AG20443 (cell line): ENCODE data around the gene YARS1.

Source experiments
- DNase-seq: peaks from one replicate; pipeline ENCODE4 v3.0.0; 2012; ENCODE audit warnings: low spot score, mixed read lengths

The YARS1 gene

GRCh38 chr1:32779242-32779641 lies 37.9 kb downstream of the YARS1 start:
- DNase-seq: no peak

GRCh38 chr1:32775640-32776337 lies 41.4 kb downstream of the YARS1 start:
- DNase-seq: peak; percentile 59

- peak; percentile 61 for DNase-seq
These were observed 42.1 kb downstream of the YARS1 start for GRCh38 chr1:32774950-32775634.

GRCh38 chr1:32774464-32774808 lies 42.7 kb downstream of the YARS1 start:
- no peak for DNase-seq

GRCh38 chr1:32773764-32774463 lies 43.2 kb downstream of the YARS1 start:
- DNase-seq: no peak

GRCh38 chr1:32773018-32773763 lies 44.0 kb downstream of the YARS1 start:
- peak; percentile 87 for DNase-seq

- no peak for DNase-seq
These were observed 44.7 kb downstream of the YARS1 start for GRCh38 chr1:32772281-32773017.

- no peak for DNase-seq
These were observed 45.4 kb downstream of the YARS1 start for GRCh38 chr1:32771561-32772280.

- no peak for DNase-seq
These were observed 46.2 kb downstream of the YARS1 start for GRCh38 chr1:32770741-32771548.

GRCh38 chr1:32770221-32770731 lies 46.9 kb downstream of the YARS1 start:
- no peak for DNase-seq

GRCh38 chr1:32769524-32770220 lies 47.5 kb downstream of the YARS1 start:
- DNase-seq: peak; percentile 70

GRCh38 chr1:32768110-32768850 lies 48.9 kb downstream of the YARS1 start:
- no peak for DNase-seq

- no peak for DNase-seq
These were observed 49.5 kb downstream of the YARS1 start for GRCh38 chr1:32767641-32768040.

- DNase-seq: no peak
These were observed 50.0 kb downstream of the YARS1 start for GRCh38 chr1:32767156-32767555.

- no peak for DNase-seq
These were observed 50.7 kb downstream of the YARS1 start for GRCh38 chr1:32766328-32766972.

- DNase-seq: no peak
These were observed 51.4 kb downstream of the YARS1 start for GRCh38 chr1:32765570-32766327.

GRCh38 chr1:32764826-32765569 lies 52.2 kb downstream of the YARS1 start:
- DNase-seq: no peak
